ENCODE data around the gene ANKRD11.

The ANKRD11 gene

GRCh38 chr16:89386306-89387185 lies 103.8 kb downstream of the ANKRD11 start:
- TF ChIP-seq REST (IDR thresholded peaks at IDR 0.05; ENCODE audit: insufficient read depth in 1 of 2, low read depth in 2 of 2, low read length in 2 of 2) (no peak), FOXP2 (optimal IDR thresholded peaks at IDR 0.05; ENCODE audit: borderline replicate concordance, extremely low read depth, extremely low read length, insufficient read depth) (no peak), POLR2AphosphoS5 (IDR thresholded peaks at IDR 0.05; ENCODE audit: low read depth, low read length) (no peak), SIN3A (IDR thresholded peaks at IDR 0.05; ENCODE audit: borderline replicate concordance, insufficient read depth, low read length) (no peak), TAF1 (IDR thresholded peaks at IDR 0.05; ENCODE audit: borderline replicate concordance, insufficient read depth, low read length) (no peak)

- TF ChIP-seq FOXP2 (optimal IDR thresholded peaks at IDR 0.05; ENCODE audit: borderline replicate concordance, extremely low read depth, extremely low read length, insufficient read depth): no peak
These were observed 104.6 kb downstream of the ANKRD11 start for GRCh38 chr16:89385712-89386111.

- no peak for TF ChIP-seq SIN3A (IDR thresholded peaks at IDR 0.05; ENCODE audit: borderline replicate concordance, insufficient read depth, low read length)
- no peak for TF ChIP-seq TAF1 (IDR thresholded peaks at IDR 0.05; ENCODE audit: borderline replicate concordance, insufficient read depth, low read length)
- TF ChIP-seq REST (IDR thresholded peaks at IDR 0.05; ENCODE audit: insufficient read depth in 1 of 2, low read depth in 2 of 2, low read length in 2 of 2): no peak
- no peak for TF ChIP-seq FOXP2 (optimal IDR thresholded peaks at IDR 0.05; ENCODE audit: borderline replicate concordance, extremely low read depth, extremely low read length, insufficient read depth)
- TF ChIP-seq POLR2AphosphoS5 (IDR thresholded peaks at IDR 0.05; ENCODE audit: low read depth, low read length): no peak
These were observed 106.1 kb downstream of the ANKRD11 start for GRCh38 chr16:89384282-89384681.

- TF ChIP-seq REST (IDR thresholded peaks at IDR 0.05; ENCODE audit: insufficient read depth in 1 of 2, low read depth in 2 of 2, low read length in 2 of 2): no peak
- TF ChIP-seq FOXP2 (optimal IDR thresholded peaks at IDR 0.05; ENCODE audit: borderline replicate concordance, extremely low read depth, extremely low read length, insufficient read depth): no peak
- no peak for TF ChIP-seq SIN3A (IDR thresholded peaks at IDR 0.05; ENCODE audit: borderline replicate concordance, insufficient read depth, low read length)
- no peak for TF ChIP-seq POLR2AphosphoS5 (IDR thresholded peaks at IDR 0.05; ENCODE audit: low read depth, low read length)
- TF ChIP-seq TAF1 (IDR thresholded peaks at IDR 0.05; ENCODE audit: borderline replicate concordance, insufficient read depth, low read length): no peak
These were observed 107.0 kb downstream of the ANKRD11 start for GRCh38 chr16:89383095-89384003.

GRCh38 chr16:89381788-89382187 lies 108.6 kb downstream of the ANKRD11 start:
- no peak for TF ChIP-seq SIN3A (IDR thresholded peaks at IDR 0.05; ENCODE audit: borderline replicate concordance, insufficient read depth, low read length)
- no peak for TF ChIP-seq TAF1 (IDR thresholded peaks at IDR 0.05; ENCODE audit: borderline replicate concordance, insufficient read depth, low read length)
- TF ChIP-seq REST (IDR thresholded peaks at IDR 0.05; ENCODE audit: insufficient read depth in 1 of 2, low read depth in 2 of 2, low read length in 2 of 2): no peak
- no peak for TF ChIP-seq FOXP2 (optimal IDR thresholded peaks at IDR 0.05; ENCODE audit: borderline replicate concordance, extremely low read depth, extremely low read length, insufficient read depth)
- TF ChIP-seq POLR2AphosphoS5 (IDR thresholded peaks at IDR 0.05; ENCODE audit: low read depth, low read length): no peak
